VCaP (cell line): Measurements from ENCODE around the gene KRTAP10-4.
"Not testable (repeated sequence)": the region's sequence is repeated elsewhere in the genome, so short reads cannot be mapped to it uniquely, and the experiment has no call there.

Experiments used
- H3K27ac ChIP-seq: fragments of 450-650 bp; 2 replicates; pipeline ENCODE4 v1.5.1; 2017
- TF ChIP-seq, protein P1 (sequence below): fragments of 450-650 bp; conservative IDR thresholded peaks from 2 replicates; pipeline ENCODE4 v1.5.1; 2017; ENCODE audit warnings: mild to moderate bottlenecking, moderate library complexity

The KRTAP10-4 gene

GRCh38 chr21:44594406-44594916 is 20.9 kb downstream of the KRTAP10-4 start:
- TF ChIP-seq, protein P1, sequence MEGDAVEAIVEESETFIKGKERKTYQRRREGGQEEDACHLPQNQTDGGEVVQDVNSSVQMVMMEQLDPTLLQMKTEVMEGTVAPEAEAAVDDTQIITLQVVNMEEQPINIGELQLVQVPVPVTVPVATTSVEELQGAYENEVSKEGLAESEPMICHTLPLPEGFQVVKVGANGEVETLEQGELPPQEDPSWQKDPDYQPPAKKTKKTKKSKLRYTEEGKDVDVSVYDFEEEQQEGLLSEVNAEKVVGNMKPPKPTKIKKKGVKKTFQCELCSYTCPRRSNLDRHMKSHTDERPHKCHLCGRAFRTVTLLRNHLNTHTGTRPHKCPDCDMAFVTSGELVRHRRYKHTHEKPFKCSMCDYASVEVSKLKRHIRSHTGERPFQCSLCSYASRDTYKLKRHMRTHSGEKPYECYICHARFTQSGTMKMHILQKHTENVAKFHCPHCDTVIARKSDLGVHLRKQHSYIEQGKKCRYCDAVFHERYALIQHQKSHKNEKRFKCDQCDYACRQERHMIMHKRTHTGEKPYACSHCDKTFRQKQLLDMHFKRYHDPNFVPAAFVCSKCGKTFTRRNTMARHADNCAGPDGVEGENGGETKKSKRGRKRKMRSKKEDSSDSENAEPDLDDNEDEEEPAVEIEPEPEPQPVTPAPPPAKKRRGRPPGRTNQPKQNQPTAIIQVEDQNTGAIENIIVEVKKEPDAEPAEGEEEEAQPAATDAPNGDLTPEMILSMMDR: no peak
- H3K27ac ChIP-seq: no peak overlapping the region

DNA sequence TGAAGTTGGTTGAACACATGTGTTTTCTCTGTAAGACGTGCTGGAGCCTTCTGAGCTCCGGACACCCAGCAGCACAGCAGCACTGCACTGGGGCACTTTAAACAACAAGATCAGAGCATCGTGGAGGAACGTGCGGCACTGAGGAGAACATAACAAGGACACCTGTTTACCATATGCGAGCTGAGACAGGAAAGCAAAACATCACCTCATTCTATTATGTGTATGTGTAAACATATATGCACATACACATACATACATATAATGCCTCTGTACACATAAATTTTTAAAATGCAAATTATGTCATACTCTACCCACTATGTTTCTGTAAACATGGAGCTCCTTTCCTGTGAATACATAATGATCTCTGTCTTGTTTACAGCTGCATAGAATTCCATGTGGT is 22.0 kb downstream of the KRTAP10-4 start:
- TF ChIP-seq, protein P1: no peak
- H3K27ac ChIP-seq: no peak overlapping the region

DNA sequence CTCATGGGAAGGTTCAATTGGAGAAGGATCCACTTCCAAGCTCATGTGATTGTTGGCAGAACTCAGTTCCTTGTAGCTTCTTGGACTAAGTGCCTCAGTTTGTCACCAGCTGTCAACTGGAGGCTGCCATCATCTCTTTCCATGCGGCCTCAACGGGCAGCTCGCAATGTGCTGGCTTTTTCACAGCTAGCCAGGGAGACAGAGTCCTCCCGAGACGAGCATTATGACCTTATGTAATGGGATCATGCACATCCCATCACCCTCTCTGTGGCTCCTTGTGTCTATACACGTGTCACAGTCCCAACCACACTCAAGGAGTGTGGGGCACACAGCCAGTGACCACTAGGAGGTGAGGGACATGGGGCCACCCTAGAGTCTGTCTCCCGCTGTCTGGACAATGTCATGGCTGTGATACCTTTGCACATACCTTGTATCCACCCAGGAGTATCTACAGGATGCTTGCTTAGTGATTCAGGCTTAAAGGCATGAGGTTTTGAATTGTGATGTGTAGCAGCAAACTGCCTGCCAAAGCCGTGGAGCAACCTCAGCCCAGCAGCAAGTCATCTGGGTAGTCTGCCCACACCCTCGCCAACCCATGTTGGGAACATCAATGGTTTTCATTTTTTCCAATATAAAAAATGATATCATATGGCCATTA is 22.7 kb downstream of the KRTAP10-4 start:
- TF ChIP-seq, protein P1: no peak
- H3K27ac ChIP-seq: no peak overlapping the region

GRCh38 chr21:44598061-44598460 is 24.5 kb downstream of the KRTAP10-4 start:
- H3K27ac ChIP-seq: no peak overlapping the region
- TF ChIP-seq, protein P1: no peak

DNA sequence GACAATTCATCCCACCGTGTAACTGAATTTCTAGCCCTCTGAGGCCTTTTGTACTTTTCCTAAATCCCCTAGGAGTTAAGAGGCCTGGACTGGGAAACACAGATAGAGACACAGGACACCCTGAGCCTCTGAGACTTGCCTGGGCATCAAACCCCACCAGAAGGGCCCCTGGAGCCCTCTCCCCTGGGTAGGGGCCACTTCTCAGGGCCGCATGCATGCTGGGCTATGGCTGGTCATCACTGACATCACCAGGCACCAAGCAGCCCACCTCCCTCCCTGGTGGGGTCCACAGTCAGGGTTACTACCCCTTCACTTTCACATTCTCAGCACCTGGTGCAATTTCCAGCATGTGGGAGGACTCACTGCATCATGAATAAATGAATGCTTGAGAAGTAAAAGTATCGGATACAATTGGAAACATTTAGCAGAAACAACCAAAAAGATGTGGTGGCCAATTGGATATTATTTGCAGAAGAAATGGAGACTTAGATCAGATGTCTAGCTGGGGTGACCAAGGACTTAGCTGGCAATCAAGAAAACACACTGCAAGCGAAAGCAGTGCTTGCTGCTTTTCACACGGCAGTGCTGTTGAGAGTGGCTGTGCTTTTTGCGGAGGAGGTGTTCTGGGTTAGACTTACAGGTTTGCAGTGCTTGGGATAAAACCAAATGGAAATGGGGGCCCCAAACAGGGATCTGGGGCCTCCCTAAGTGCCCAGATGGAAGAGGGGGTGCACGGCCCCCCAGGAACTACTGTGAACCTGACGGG is 25.9 kb downstream of the KRTAP10-4 start:
- no peak overlapping the region for H3K27ac ChIP-seq
- TF ChIP-seq, protein P1: no peak

GRCh38 chr21:44600118-44600978 is 26.8 kb downstream of the KRTAP10-4 start, which contains the start of gene KRTAP10-7:
Gene KRTAP10-7 (plus strand): TSS chr21:44600597. CDS start chr21:44600622, 25 bp downstream.
- H3K27ac ChIP-seq: not testable (repeated sequence)

- TF ChIP-seq, protein P1: peak; percentile 23
- not testable (repeated sequence) for H3K27ac ChIP-seq
These were observed 27.6 kb downstream of the KRTAP10-4 start for GRCh38 chr21:44601091-44601490.
